Neural cell (in vitro differentiated cells): ENCODE results near the gene TRIB2.

ENCODE experiments used
- EP300 ChIP-seq: fragments of 450-650 bp; conservative IDR thresholded peaks from 2 replicates; pipeline ENCODE4 v1.6.1; 2014; ENCODE audit warnings: antibody characterized with exemption, mild to moderate bottlenecking, moderate library complexity; ENCODE audit not compliant: poor library complexity, severe bottlenecking
- EZH2 ChIP-seq: fragments of 200-600, 300-800 bp; shearing (Covaris generic), sonication (generic); IDR thresholded peaks from 2 replicates; pipeline ENCODE4 v1.6.1; 2014; ENCODE audit warnings: antibody characterized with exemption, low read length, borderline replicate concordance, mild to moderate bottlenecking; ENCODE audit not compliant: insufficient read depth, poor library complexity, severe bottlenecking
- RAD21 ChIP-seq: fragments of 450-650 bp; conservative IDR thresholded peaks from 2 replicates; pipeline ENCODE4 v1.6.1; 2014; ENCODE audit warnings: antibody characterized with exemption, mild to moderate bottlenecking, moderate library complexity
- SMC3 ChIP-seq: fragments of 450-650 bp; conservative IDR thresholded peaks from 2 replicates; pipeline ENCODE4 v1.6.1; 2014; ENCODE audit warnings: antibody characterized with exemption, mild to moderate bottlenecking, moderate library complexity; ENCODE audit not compliant: poor library complexity
- TF ChIP-seq, protein P1 (sequence below): fragments of 450-650 bp; IDR thresholded peaks from 2 replicates; pipeline ENCODE4 v1.5.1; 2014; ENCODE audit warnings: antibody characterized with exemption, mild to moderate bottlenecking, moderate library complexity; ENCODE audit not compliant: poor library complexity, severe bottlenecking

DNA sequence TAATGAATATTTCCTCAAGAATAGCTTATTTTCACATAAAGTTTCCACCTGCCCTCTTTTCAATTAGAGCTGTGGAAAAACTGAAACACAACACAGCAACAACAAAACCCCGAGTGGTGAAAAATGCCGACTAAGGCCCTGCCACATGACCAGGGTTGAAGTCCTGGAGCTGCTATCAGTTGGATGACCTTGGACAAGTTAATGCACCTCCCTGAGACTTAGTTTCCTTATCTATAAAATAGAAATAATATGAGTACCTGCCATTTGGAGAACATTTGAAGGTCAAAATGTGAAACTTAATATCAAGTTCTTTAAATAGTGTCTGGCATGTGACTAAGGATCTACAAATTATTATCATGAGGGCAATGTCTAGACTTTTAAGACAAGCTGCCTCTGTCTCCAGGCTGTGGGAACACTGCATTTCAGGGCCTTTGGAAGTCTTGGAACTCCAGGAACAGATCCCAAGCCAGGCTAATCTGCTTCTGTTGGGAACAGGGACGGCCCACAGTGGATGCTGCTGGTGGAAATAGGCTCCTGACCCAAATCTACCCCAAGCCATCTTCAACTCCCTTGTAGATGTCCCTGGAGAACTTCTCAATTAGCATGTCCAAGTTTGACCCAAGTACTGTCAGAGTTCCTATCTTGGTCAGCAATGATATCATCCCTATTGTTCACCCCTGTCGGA is 42.0 kb upstream of the TRIB2 start:
- TF ChIP-seq, protein P1, sequence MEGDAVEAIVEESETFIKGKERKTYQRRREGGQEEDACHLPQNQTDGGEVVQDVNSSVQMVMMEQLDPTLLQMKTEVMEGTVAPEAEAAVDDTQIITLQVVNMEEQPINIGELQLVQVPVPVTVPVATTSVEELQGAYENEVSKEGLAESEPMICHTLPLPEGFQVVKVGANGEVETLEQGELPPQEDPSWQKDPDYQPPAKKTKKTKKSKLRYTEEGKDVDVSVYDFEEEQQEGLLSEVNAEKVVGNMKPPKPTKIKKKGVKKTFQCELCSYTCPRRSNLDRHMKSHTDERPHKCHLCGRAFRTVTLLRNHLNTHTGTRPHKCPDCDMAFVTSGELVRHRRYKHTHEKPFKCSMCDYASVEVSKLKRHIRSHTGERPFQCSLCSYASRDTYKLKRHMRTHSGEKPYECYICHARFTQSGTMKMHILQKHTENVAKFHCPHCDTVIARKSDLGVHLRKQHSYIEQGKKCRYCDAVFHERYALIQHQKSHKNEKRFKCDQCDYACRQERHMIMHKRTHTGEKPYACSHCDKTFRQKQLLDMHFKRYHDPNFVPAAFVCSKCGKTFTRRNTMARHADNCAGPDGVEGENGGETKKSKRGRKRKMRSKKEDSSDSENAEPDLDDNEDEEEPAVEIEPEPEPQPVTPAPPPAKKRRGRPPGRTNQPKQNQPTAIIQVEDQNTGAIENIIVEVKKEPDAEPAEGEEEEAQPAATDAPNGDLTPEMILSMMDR, result no peak
- no peak for TF ChIP-seq EZH2
- no peak for TF ChIP-seq EP300
- TF ChIP-seq SMC3, result no peak
- no peak for TF ChIP-seq RAD21
